ELF-1 (cell line): Measurements from ENCODE around the gene CMC1.

ENCODE experiments used
- DNase-seq: peaks from one replicate; pipeline ENCODE4 v3.0.0-alpha.2; 2016; ENCODE audit warnings: low read depth, low spot score

Gene CMC1

DNA sequence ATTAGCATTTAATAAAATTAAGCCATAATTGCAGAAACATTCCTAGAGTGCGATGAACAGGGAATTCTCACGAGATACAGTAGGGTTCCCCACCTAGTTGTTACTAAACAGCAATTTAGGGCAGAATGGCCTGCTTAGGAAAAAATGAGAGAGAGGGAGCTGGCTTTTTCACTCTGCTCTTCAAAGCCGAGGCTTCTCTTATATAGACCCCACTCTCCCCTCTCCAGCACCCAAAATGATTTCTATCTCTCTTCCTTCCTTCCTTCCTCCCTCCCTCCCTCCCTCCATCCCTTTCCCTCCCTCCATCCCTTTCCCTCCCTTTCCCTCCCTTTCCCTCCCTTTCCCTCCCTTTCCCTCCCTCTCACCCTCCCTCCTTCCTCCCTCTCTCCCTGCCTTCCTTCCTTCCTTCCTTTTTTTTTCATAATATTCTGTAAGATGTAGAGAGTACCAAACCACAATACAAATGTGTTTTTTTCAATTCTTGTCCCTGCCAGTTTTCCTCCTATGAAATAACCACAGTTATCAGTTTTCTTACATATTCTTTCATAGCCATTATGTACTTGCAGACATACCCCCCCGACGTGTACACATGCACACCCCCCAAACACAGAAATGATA lies 59.0 kb downstream of the CMC1 start:
- DNase-seq: no peak

GRCh38 chr3:28301688-28302087 lies 60.3 kb downstream of the CMC1 start:
- no peak for DNase-seq

GRCh38 chr3:28308196-28308595 lies 66.8 kb downstream of the CMC1 start:
- no peak for DNase-seq

- DNase-seq: no peak
These were observed 74.3 kb downstream of the CMC1 start for GRCh38 chr3:28315711-28316110.

- no peak for DNase-seq
These were observed 74.8 kb downstream of the CMC1 start for GRCh38 chr3:28316226-28316625.

DNA sequence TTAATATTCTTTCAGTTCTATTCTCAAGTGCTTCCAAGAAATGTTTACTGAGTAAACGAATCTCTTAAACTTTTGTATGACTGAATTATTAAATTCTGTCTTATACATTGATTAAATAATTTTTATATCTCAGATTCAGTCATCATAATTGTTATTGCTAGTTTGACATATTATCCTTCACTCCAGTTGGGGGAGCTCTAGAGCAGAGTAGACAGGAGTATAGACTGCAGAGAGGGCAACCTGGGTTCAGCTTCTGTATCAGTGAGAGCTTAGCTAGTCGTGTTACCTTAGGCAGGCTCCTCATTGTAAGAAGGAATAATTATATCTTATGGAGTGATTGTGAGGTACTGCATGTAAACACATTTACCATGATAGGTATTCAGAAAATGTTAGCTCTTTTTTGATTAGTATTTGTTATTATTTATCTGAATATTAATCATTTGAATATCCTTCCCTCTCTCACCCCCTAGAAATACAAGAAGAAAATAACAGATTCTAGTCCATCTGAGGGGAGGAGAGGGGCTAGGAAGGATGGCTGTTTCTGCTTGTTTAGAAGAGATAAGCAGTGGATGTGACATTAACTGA lies 76.1 kb downstream of the CMC1 start:
- no peak for DNase-seq

GRCh38 chr3:28320981-28321380 lies 79.6 kb downstream of the CMC1 start:
- no peak for DNase-seq

DNA sequence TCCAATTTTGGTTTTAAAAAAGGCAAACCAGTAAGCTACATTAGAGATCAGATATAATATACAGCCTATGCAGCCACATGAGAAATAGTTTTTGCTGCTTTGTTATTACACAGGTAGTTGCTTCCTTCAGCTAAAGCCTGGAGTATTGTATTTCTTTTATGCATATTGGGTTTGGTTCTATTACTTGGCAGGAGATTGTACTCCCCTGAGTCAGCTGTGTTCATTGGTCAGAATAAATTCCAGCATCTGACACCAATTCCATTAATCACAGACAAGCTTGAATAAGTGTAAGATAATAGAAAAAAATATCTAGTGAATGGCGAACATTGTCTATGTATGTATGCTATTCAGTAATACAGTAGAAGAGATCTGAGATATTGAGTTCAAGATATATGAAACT lies 81.0 kb downstream of the CMC1 start:
- no peak for DNase-seq

- no peak for DNase-seq
These were observed 85.1 kb downstream of the CMC1 start for GRCh38 chr3:28326458-28326926.

GRCh38 chr3:28328188-28329151 lies 87.1 kb downstream of the CMC1 start:
- DNase-seq: no peak

- no peak for DNase-seq
These were observed 93.1 kb downstream of the CMC1 start for GRCh38 chr3:28334552-28334951.

- DNase-seq: no peak
These were observed 93.8 kb downstream of the CMC1 start for GRCh38 chr3:28335246-28335645.

DNA sequence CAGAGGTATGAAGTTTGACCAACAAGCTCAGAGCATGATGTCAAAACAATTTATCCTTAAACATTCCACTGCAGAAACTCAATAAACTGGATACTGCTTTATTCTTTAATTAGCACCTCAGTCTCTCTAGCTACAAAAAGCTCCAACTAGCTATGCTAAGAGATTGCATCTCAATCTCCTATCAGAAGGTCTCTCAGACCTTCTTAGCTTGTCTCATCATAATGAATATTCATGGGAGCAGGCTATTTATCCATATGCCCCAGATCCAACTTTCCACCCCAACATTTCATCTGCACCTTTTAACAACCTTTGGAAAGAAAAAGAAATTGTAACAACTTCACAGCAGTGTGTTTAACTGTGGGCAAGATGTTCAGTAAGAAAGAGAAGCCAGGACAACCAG lies 95.8 kb downstream of the CMC1 start:
- DNase-seq: no peak

- DNase-seq: no peak
These were observed 101.7 kb downstream of the CMC1 start for GRCh38 chr3:28343144-28343543.

GRCh38 chr3:28345690-28346089 lies 104.3 kb downstream of the CMC1 start:
- DNase-seq: no peak

- DNase-seq: peak; percentile 15
These were observed 106.2 kb downstream of the CMC1 start for GRCh38 chr3:28347374-28348264.

GRCh38 chr3:28348265-28348628 lies 106.8 kb downstream of the CMC1 start:
- no peak for DNase-seq

GRCh38 chr3:28348629-28349468 lies 107.4 kb downstream of the CMC1 start, which contains the start of the genes AZI2 and ZCWPW2:
Gene AZI2 (minus strand): TSS chr3:28348824. CDS start chr3:28340617, 8,207 bp downstream.
Gene ZCWPW2 (plus strand): TSS chr3:28348721. CDS start chr3:28413069, 64,348 bp downstream.
- DNase-seq: peak; percentile 97

DNA sequence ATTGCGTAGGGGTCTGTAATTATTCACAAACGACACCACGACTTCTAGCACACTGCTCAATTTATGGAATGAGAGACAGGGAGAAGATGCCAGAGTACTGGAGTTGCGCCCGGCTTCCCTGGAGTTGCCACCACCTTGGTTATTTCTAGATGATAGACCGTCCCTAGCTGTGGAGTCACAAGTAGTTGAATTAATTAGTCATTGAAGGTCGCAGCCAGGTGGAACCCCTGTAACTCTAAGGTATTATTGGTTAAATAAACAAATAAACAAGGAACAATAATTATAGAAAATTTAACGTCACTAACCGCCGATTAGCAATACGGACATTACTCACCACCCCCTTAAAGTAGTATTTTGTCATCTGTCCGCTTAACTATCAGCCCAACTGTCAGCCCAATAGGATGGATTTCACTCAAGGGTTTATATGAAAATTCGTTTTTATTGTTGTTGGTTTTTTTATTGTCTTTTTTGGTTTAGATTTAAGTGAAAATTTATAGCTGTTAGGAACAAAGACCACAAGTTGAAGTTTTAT lies 108.1 kb downstream of the CMC1 start:
- DNase-seq: no peak
